Nephron (organoid): ENCODE data around the gene UTRN.

Experiments
- H3K27ac Mint-ChIP-seq, 3 experiments: 2 replicates each; pipeline ENCODE4 v1.8.0; 2020; ENCODE audit warnings: mixed read lengths in 3 of 3, mild to moderate bottlenecking in 2 of 3, moderate library complexity in 1 of 3
- H3K27me3 Mint-ChIP-seq: 2 replicates; pipeline ENCODE4 v1.8.0; 2021; ENCODE audit warnings: low read depth, mild to moderate bottlenecking, moderate library complexity, mixed read lengths
- H3K36me3 Mint-ChIP-seq: 2 replicates; pipeline ENCODE4 v1.8.0; 2020; ENCODE audit warnings: low read depth, mixed read lengths
- H3K4me1 Mint-ChIP-seq: 2 replicates; pipeline ENCODE4 v1.8.0; 2020; ENCODE audit warnings: mixed read lengths
- H3K4me3 Mint-ChIP-seq, 3 experiments: 2 replicates each; pipeline ENCODE4 v1.8.0; 2020; ENCODE audit warnings: mild to moderate bottlenecking in 3 of 3, mixed read lengths in 3 of 3, moderate library complexity in 2 of 3
- H3K9me3 Mint-ChIP-seq: 2 replicates; pipeline ENCODE4 v1.8.0; 2020; ENCODE audit warnings: mixed read lengths
- TF ChIP-seq, protein P1 (sequence below), 3 experiments: fragments of 200-600 bp; sonication (generic); IDR thresholded peaks; one replicate each; pipeline ENCODE4 v1.5.0; 2021; ENCODE audit warnings: antibody characterized with exemption in 3 of 3; ENCODE audit not compliant: unreplicated experiment in 3 of 3

The UTRN gene

DNA sequence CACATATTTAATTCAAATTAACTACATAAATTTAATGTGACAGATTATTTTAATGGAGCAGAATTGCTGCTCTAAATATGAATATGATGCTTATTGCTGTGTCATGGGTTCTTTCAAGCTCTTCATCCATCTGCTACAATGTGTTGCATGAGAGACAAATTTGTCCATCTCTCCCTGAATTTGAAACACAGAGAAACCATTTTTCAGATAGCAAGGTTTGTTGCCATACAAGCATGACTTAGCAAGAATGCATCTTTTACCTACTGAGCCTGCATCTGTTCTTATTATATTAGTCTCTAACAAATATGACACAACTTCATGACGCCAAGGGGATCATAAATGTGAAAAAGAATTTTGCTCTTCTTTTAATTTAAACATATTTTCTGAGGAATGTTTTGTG, 8.0 kb upstream of the UTRN start:
- Mint-ChIP-seq H3K27me3 (no peaks in the 10 kb centered on the region), H3K27ac (no peak overlapping the region), H3K4me1 (no peaks in the 10 kb centered on the region), H3K9me3 (peaks cover 7% of the 10 kb centered on the region), H3K36me3 (peaks cover 5% of the 10 kb centered on the region), H3K4me3 (no peak overlapping the region)
- TF ChIP-seq, protein P1, sequence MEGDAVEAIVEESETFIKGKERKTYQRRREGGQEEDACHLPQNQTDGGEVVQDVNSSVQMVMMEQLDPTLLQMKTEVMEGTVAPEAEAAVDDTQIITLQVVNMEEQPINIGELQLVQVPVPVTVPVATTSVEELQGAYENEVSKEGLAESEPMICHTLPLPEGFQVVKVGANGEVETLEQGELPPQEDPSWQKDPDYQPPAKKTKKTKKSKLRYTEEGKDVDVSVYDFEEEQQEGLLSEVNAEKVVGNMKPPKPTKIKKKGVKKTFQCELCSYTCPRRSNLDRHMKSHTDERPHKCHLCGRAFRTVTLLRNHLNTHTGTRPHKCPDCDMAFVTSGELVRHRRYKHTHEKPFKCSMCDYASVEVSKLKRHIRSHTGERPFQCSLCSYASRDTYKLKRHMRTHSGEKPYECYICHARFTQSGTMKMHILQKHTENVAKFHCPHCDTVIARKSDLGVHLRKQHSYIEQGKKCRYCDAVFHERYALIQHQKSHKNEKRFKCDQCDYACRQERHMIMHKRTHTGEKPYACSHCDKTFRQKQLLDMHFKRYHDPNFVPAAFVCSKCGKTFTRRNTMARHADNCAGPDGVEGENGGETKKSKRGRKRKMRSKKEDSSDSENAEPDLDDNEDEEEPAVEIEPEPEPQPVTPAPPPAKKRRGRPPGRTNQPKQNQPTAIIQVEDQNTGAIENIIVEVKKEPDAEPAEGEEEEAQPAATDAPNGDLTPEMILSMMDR (IDR thresholded peaks at IDR 0.05; ENCODE audit: unreplicated experiment in 3 of 3), result no peak

DNA sequence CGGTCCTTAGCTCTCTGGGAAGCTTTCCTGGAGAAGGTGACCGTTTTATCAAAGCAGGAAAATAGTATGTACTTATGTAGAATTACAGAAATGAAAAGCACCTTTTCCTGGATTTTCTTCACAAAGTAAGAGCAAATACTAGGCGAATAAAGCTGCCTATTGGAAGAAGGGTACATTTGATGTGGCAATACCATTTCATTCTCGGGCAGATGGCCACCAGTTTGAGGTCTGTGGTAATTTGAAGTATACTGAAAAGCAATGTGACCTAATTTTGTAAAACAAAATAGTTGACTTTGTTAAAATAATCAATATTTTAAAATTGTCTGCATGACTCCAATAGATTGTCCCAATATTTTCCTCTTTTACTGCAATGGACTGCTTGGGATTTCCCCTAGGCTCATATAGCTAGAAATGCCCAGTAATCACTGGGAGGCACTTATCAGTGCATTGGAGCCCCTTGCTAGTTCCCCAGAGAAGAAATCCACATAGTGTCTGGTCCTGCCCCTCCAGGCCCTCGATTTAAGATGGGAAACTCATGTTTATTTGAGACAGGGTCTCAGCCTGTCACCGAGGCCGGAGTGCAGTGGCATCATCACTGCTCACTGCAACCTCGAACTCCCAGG, 7.4 kb upstream of the UTRN start:
- Mint-ChIP-seq H3K27me3 (no peaks in the 10 kb centered on the region), H3K36me3 (peaks cover under 1% of the 10 kb centered on the region), H3K9me3 (peaks cover 2% of the 10 kb centered on the region), H3K27ac (no peak overlapping the region), H3K4me1 (no peaks in the 10 kb centered on the region), H3K4me3 (no peak overlapping the region)
- TF ChIP-seq, protein P1 (IDR thresholded peaks at IDR 0.05; ENCODE audit: unreplicated experiment in 3 of 3), result no peak

DNA sequence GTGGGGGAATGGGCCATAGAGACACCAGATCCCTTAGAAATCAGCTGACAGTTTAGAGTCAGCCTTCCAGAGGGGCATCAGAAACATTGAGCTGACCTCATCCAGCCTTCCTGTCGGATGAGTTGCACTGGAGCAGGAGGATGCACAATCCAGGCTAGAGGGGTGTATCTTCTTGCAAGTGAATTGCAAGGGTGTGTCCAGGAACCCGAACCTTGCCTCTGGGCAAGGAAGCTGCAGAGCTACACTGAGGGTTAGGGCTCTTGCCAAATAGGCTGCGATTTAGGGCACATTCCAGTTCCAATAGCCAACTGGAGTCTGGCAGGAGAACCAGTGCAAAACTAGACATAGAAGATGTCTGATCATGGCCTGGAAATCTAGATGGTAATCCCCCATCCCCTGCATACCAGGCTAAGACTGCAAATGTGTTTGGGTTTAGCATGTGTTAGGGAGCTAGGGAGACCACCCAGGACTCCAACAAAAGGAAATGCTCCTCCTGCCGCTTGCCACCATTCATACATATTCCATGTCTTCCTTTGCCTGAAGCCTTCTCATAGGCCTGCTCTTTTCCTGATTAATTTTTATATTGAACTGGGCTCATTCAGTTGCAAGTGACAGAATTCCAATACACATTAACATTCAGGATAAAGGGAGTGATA, 6.3 kb upstream of the UTRN start:
- Mint-ChIP-seq H3K4me3 (no peak overlapping the region), H3K27me3 (peaks cover 4% of the 10 kb centered on the region), H3K36me3 (no peaks in the 10 kb centered on the region), H3K4me1 (peaks cover 2% of the 10 kb centered on the region), H3K27ac (no peak overlapping the region), H3K9me3 (no peaks in the 10 kb centered on the region)
- TF ChIP-seq, protein P1 (IDR thresholded peaks at IDR 0.05; ENCODE audit: unreplicated experiment in 3 of 3), result no peak

DNA sequence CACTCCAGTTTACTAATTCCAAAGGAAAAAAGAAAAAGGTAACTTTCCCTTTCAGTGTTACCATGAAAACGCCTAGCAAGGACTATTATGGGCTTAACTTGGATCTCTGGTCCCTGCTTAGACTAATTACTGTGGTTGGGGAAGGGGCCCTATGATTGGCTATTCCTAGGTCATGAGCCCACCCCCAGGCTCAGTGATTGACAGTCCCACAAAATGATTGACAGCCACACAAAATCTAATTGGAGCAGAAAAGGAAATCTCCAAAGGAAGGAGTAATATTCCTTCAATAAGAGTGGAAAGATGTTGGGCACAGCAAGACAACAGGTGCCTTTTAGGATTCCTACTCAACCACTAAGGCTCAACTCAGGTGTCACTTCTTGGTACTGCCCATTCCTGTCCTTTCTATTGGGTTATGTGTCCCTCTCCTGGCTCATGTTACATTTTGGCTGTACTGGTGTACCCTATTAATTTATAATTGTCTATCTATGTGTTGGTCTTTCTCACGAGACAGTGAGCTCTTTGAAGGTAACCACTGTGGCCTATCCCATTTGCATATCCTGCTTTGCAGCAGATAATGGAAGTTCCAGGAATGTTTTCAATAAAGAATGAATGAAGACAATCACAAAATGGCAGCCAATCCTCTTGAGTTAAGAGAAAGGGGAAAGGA, 5.5 kb upstream of the UTRN start:
- Mint-ChIP-seq H3K4me3 (no peak overlapping the region), H3K27me3 (peaks cover 4% of the 10 kb centered on the region), H3K4me1 (peaks cover 10% of the 10 kb centered on the region), H3K27ac (no peak overlapping the region), H3K36me3 (no peaks in the 10 kb centered on the region), H3K9me3 (no peaks in the 10 kb centered on the region)
- TF ChIP-seq, protein P1 (IDR thresholded peaks at IDR 0.05; ENCODE audit: unreplicated experiment in 3 of 3), result no peak

DNA sequence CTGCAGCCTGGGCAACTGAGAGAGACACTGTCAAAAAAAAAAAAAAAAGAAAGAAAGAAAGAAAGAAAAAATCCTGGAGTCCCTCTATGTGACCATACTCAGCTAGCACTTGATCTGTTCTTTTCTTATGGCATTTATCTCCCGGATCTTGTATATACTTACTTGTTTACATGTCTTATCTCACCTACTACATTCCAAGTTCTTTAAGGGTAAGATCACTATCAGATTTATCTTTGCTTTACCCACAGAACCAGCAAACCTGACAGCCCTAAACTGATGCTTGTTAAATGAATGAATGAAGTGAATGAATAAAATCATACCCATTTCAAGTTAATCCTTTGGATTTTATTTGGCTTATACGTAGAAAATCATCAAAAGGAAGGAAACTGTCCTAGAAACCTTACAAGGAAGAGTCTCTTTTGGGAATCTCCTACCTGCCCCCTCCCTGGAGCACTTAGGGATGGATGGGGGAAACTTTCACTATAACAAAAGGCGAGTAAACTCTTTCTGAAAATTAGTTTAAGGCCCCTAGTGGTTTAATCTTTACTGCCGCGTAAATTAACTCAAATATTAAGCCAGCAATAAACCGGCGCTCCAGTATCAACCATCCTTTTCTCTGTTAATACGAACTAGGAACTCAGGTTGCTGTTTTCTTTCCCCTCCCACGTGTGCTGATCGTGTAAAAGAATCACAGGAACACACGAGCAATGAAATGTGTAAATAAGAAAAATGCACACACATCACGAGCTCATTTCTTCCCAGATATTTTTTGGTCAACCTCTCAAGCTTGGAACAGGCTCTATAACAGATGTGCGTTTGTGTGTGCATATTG, 1.3 kb upstream of the UTRN start:
- Mint-ChIP-seq H3K4me1 (peaks cover 10% of the 10 kb centered on the region), H3K9me3 (no peaks in the 10 kb centered on the region), H3K27me3 (peaks cover 4% of the 10 kb centered on the region), H3K4me3 (peak overlapping the region; percentile 98 to 99 (median 99)), H3K36me3 (no peaks in the 10 kb centered on the region), H3K27ac (peak overlapping the region; percentile 65 to 86 (median 66))
- TF ChIP-seq, protein P1 (IDR thresholded peaks at IDR 0.05; ENCODE audit: unreplicated experiment in 3 of 3), result peak in 1 of 3 experiments; percentile 38
